Astrocyte (in vitro differentiated cells and primary cell): ENCODE results near the gene RAX2. TPM values are rescaled to one million over a fixed set of nuclear protein-coding genes. Genes with fewer than 3 reads are reported as not detected.

ENCODE experiments used
- DNase-seq: peaks from one replicate; pipeline ENCODE4 v3.0.0-alpha.2; 2010; ENCODE audit warnings: low read depth
- FAIRE-seq: peaks from 2 replicates; lab custom pipeline; 2011; peaks lifted over from hg19 to GRCh38; lab: Jason Lieb, UNC
- H2AFZ ChIP-seq: 2 replicates; pipeline ENCODE4 v1.6.0; 2012; ENCODE audit warnings: low read depth, low read length, inconsistent platforms
- H3K27ac ChIP-seq: 2 replicates; pipeline ENCODE4 v1.5.1; 2011; ENCODE audit warnings: low read depth, low read length, inconsistent platforms
- H3K27me3 ChIP-seq: 2 replicates; pipeline ENCODE4 v1.6.0; 2011; ENCODE audit warnings: low read length, inconsistent platforms; ENCODE audit not compliant: insufficient read depth
- H3K36me3 ChIP-seq: 2 replicates; pipeline ENCODE4 v1.5.1; 2011; ENCODE audit warnings: low read length, inconsistent platforms; ENCODE audit not compliant: insufficient read depth
- H3K4me1 ChIP-seq: 2 replicates; pipeline ENCODE4 v1.5.1; 2011; ENCODE audit warnings: low read length, inconsistent platforms; ENCODE audit not compliant: insufficient read depth
- H3K4me2 ChIP-seq: 2 replicates; pipeline ENCODE4 v1.6.0; 2012; ENCODE audit warnings: low read length, inconsistent platforms
- H3K4me3 ChIP-seq: 2 replicates; pipeline ENCODE4 v1.5.1; 2011; ENCODE audit warnings: low read depth, mild to moderate bottlenecking, low read length, inconsistent platforms; ENCODE audit not compliant: insufficient read depth
- H3K79me2 ChIP-seq: 2 replicates; pipeline ENCODE4 v1.6.0; 2012; ENCODE audit warnings: mild to moderate bottlenecking, low read length, inconsistent platforms; ENCODE audit not compliant: insufficient read depth
- H3K9ac ChIP-seq: 2 replicates; pipeline ENCODE4 v1.6.0; 2012; ENCODE audit warnings: mild to moderate bottlenecking, low read length, inconsistent platforms
- H3K9me3 ChIP-seq: 2 replicates; pipeline ENCODE4 v1.5.1; 2012; ENCODE audit warnings: low read depth, mild to moderate bottlenecking, low read length, inconsistent platforms; ENCODE audit not compliant: insufficient read depth
- H4K20me1 ChIP-seq: 2 replicates; pipeline ENCODE4 v1.6.0; 2012; ENCODE audit warnings: low read length, inconsistent platforms; ENCODE audit not compliant: insufficient read depth
- H3K27ac Mint-ChIP-seq: one replicate; pipeline ENCODE4 v1.8.0; 2021; ENCODE audit warnings: mild to moderate bottlenecking, mixed read lengths; ENCODE audit not compliant: unreplicated experiment
- H3K27me3 Mint-ChIP-seq: one replicate; pipeline ENCODE4 v1.8.0; 2021; ENCODE audit warnings: low read depth, mixed read lengths; ENCODE audit not compliant: unreplicated experiment
- H3K36me3 Mint-ChIP-seq: one replicate; pipeline ENCODE4 v1.8.0; 2021; ENCODE audit warnings: low read depth, mixed read lengths; ENCODE audit not compliant: unreplicated experiment
- H3K4me1 Mint-ChIP-seq: one replicate; pipeline ENCODE4 v1.8.0; 2021; ENCODE audit warnings: low read depth, mixed read lengths; ENCODE audit not compliant: unreplicated experiment
- H3K4me3 Mint-ChIP-seq: one replicate; pipeline ENCODE4 v1.8.0; 2021; ENCODE audit warnings: mild to moderate bottlenecking, moderate library complexity, mixed read lengths; ENCODE audit not compliant: unreplicated experiment
- H3K9me3 Mint-ChIP-seq: one replicate; pipeline ENCODE4 v1.8.0; 2021; ENCODE audit warnings: mild to moderate bottlenecking, mixed read lengths; ENCODE audit not compliant: unreplicated experiment
- EZH2 ChIP-seq: IDR thresholded peaks from 2 replicates; pipeline ENCODE4 v1.6.1; 2012; ENCODE audit warnings: mild to moderate bottlenecking, low read length, inconsistent platforms; ENCODE audit not compliant: insufficient read depth
- total RNA-seq: library from RNA; stranded (reverse); gene quantifications from 2 replicates; pipeline ENCODE4 v1.2.1, GENCODE V29; 2021
- TF ChIP-seq, protein P1 (sequence below): IDR thresholded peaks from 2 replicates; pipeline ENCODE4 v1.5.1; 2011; ENCODE audit warnings: low read depth, mild to moderate bottlenecking, inconsistent platforms, low read length, moderate library complexity; ENCODE audit not compliant: insufficient read depth

The RAX2 gene
- total RNA-seq, 1 donor from 2014 or later, result not detected

DNA sequence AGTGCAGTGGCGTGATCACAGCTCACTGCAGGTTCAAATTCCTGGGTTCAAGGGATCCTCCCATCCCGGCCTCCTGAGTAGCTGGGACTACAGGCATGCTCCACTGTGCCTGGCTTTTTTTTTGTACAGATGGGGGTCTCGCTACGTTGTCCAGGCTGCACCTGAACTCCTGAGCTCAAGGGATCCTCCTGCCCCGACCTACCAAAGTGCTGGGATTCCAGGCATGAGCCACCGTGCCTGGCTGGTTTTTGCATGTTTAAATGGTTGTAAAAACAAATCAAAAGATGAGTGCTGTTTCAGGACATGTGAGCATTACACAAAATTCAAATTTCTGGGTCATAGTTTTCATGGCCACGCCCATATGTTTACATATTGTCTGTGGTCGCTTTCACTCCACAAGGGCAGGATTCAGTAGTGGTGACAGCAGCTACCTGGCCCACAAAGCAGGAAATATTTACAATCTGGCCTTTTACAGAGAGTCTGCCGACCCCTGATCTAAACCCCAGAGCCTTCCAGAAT, 8.8 kb upstream of the RAX2 start:
- no peak for FAIRE-seq

GRCh38 chr19:3778899-3779723, 7.1 kb upstream of the RAX2 start:
- TF ChIP-seq, protein P1, sequence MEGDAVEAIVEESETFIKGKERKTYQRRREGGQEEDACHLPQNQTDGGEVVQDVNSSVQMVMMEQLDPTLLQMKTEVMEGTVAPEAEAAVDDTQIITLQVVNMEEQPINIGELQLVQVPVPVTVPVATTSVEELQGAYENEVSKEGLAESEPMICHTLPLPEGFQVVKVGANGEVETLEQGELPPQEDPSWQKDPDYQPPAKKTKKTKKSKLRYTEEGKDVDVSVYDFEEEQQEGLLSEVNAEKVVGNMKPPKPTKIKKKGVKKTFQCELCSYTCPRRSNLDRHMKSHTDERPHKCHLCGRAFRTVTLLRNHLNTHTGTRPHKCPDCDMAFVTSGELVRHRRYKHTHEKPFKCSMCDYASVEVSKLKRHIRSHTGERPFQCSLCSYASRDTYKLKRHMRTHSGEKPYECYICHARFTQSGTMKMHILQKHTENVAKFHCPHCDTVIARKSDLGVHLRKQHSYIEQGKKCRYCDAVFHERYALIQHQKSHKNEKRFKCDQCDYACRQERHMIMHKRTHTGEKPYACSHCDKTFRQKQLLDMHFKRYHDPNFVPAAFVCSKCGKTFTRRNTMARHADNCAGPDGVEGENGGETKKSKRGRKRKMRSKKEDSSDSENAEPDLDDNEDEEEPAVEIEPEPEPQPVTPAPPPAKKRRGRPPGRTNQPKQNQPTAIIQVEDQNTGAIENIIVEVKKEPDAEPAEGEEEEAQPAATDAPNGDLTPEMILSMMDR, result no peak
- no peak for TF ChIP-seq EZH2
- no peaks in the 10 kb centered on the region for H4K20me1 ChIP-seq
- H3K27me3 Mint-ChIP-seq, result peaks cover 3% of the 10 kb centered on the region
- H3K79me2 ChIP-seq, result no peaks in the 10 kb centered on the region
- no peaks in the 10 kb centered on the region for H3K4me1 Mint-ChIP-seq
- no peak overlapping the region for H3K4me3 ChIP-seq
- no peak overlapping the region for H2AFZ ChIP-seq
- H3K9me3 Mint-ChIP-seq, result peaks cover 21% of the 10 kb centered on the region
- DNase-seq (no peak), FAIRE-seq (no peak)
- no peak overlapping the region for H3K9ac ChIP-seq
- peaks cover 9% of the 10 kb centered on the region for H3K36me3 Mint-ChIP-seq
- no peak overlapping the region for H3K4me3 Mint-ChIP-seq
- H3K9me3 ChIP-seq, result peaks cover 22% of the 10 kb centered on the region
- H3K4me2 ChIP-seq, result no peak overlapping the region
- no peaks in the 10 kb centered on the region for H3K36me3 ChIP-seq
- no peak overlapping the region for H3K27ac Mint-ChIP-seq
- no peaks in the 10 kb centered on the region for H3K27me3 ChIP-seq
- no peak overlapping the region for H3K27ac ChIP-seq
- H3K4me1 ChIP-seq, result no peaks in the 10 kb centered on the region

More for the DNA sequence above, 8.8 kb upstream of the RAX2 start:
- H4K20me1 ChIP-seq, result no peaks in the 10 kb centered on the region
- Mint-ChIP-seq H3K27ac (no peak overlapping the region), H3K27me3 (peaks cover 9% of the 10 kb centered on the region), H3K9me3 (peaks cover 21% of the 10 kb centered on the region), H3K36me3 (peaks cover 9% of the 10 kb centered on the region), H3K4me1 (no peaks in the 10 kb centered on the region), H3K4me3 (no peak overlapping the region)
- no peak overlapping the region for H3K4me3 ChIP-seq
- no peak overlapping the region for H3K9ac ChIP-seq
- no peak overlapping the region for H3K27ac ChIP-seq
- TF ChIP-seq, protein P1, result no peak
- TF ChIP-seq EZH2, result no peak
- H3K4me2 ChIP-seq, result no peak overlapping the region
- H3K79me2 ChIP-seq, result no peaks in the 10 kb centered on the region
- H3K27me3 ChIP-seq, result peaks cover 7% of the 10 kb centered on the region
- no peak for DNase-seq
- peaks cover 22% of the 10 kb centered on the region for H3K9me3 ChIP-seq
- no peaks in the 10 kb centered on the region for H3K36me3 ChIP-seq
- no peaks in the 10 kb centered on the region for H3K4me1 ChIP-seq
- no peak overlapping the region for H2AFZ ChIP-seq
